ENCODE data around the gene TRAF3IP1.

TRAF3IP1 gene

DNA sequence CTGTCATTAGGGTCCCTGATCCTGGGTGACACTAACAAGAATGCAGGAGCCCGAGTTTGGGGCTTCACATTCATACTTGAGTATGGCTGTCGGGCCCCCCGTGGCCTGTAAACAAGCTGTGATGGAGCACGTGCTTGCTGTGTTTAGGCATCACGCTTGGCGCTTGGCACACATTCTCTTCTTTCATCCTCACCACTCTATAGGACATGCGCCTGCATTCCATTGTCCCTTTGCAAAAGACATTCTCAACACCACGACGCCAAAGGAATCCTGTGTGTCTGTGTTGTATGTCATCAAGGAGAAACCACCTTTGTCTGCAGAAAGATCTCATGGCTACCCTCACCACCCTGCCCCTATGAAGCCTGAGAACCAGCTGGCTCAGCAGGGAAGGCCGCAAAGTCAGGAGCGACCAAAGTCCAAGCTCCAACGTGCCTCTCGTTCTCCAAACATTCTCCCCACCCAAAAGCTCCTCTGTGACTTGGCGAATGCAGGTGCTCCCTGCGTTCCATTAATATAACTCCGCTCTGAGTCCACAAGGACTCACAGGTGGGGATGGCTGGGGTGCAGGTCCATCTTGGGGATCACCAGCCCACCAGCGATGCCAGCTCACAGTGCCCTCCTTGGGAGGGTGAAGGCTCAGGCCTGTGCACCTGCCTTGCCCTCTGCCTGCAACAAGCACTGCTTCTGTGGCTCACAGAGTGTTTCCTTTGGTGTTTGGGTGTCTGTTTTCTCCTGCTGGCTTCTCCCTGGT is 25.8 kb upstream of the TRAF3IP1 start:
- TF ChIP-seq, protein P1, sequence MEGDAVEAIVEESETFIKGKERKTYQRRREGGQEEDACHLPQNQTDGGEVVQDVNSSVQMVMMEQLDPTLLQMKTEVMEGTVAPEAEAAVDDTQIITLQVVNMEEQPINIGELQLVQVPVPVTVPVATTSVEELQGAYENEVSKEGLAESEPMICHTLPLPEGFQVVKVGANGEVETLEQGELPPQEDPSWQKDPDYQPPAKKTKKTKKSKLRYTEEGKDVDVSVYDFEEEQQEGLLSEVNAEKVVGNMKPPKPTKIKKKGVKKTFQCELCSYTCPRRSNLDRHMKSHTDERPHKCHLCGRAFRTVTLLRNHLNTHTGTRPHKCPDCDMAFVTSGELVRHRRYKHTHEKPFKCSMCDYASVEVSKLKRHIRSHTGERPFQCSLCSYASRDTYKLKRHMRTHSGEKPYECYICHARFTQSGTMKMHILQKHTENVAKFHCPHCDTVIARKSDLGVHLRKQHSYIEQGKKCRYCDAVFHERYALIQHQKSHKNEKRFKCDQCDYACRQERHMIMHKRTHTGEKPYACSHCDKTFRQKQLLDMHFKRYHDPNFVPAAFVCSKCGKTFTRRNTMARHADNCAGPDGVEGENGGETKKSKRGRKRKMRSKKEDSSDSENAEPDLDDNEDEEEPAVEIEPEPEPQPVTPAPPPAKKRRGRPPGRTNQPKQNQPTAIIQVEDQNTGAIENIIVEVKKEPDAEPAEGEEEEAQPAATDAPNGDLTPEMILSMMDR (IDR thresholded peaks at IDR 0.05; ENCODE audit: low read depth, low read length), result no peak
- no peak overlapping the region for H3K4me3 ChIP-seq (ENCODE audit: low read depth, low read length)
- no peak for DNase-seq (ENCODE audit: low read depth, low spot score)
- in situ Hi-C loops (cut with HindIII; ENCODE audit: low sequenced_read_pairs), result no loop called here

DNA sequence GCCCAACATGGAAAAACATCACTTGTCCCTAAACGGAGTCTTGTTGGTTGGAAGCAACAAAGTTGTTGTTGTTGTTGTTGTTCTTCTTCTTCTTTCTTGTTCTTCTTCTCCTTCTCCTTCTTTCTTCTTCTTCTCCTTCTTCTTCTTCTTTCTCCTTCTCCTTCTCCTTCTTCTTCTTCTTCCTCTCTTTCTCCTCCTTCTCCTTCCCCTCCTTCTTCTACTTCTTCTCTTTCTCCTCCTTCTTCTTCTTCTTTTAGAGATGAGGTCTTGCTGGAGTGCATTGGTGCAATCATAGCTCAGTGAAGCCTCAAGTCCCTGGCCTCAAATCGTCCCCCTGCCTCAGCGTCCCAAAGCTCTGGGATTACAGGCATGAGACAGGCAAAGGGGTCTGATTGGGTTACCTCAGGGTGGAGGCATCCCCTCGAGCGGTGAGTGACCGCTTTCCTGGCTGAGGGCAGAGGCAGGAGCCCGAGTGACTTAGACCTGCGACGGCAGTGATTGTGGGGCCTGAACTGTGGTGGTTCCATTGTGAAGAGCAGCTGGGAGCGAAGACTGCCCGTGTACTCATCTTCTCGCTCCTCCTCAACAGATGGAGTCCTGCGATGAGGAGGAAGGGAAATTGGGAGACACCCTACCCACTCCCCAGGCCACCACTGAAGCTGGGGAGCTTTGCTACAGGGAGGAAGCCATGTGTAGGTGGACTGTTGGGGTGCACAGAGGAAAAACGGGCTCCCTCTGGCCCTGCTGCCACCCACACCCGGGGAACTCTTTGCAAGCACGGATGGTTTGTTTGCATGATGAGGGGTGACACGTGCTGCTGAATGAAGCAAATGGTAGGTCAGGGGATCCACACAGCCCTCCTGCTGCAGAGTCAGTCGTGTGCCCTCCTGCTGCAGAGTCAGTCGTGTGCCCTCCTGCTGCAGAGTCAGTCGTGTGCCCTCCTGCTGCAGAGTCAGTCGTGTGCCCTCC is 24.9 kb upstream of the TRAF3IP1 start:
- H3K4me3 ChIP-seq (ENCODE audit: low read depth, low read length), result no peak overlapping the region
- TF ChIP-seq, protein P1 (IDR thresholded peaks at IDR 0.05; ENCODE audit: low read depth, low read length), result no peak
- DNase-seq (ENCODE audit: low read depth, low spot score), result no peak
- in situ Hi-C loops (cut with HindIII; ENCODE audit: low sequenced_read_pairs), result no loop called here

DNA sequence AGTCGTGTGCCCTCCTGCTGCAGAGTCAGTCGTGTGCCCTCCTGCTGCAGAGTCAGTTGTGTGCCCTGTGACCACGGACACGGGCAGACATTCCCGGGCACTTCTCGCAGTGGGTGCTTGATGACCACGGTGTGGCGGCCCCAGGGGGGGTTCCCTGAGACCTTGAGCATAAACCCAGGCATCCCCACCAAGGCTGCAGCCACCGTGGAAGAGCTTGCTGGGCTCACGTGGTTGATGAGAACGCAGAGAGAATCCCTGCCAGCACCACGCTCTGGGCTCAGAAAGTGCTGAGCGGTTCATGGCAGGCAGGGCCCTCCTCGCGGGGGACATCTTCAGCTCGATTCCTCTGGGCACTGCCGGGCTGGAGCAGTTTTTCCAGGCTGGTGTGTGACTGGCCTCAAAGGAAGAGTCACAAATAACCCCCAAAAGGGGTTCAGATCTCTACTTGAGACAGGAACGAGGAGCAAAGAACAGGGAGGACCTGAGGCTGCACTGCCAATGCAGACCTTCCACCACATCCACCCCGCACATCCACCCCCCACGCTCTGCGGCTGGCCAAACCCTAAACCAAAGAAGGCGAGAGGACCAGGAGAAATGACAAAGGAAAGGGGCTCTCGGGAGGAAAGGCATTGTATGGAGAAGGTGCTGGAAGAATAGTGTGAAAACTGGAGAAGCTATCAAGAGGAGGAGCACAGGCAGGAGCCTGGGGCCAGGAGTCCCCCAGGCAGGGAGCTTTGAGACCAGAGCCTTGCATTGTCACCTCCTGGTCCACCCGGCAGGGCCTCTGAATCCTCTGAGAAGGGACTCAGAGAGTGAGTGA is 23.5 kb upstream of the TRAF3IP1 start:
- TF ChIP-seq, protein P1 (IDR thresholded peaks at IDR 0.05; ENCODE audit: low read depth, low read length), result no peak
- no peak overlapping the region for H3K4me3 ChIP-seq (ENCODE audit: low read depth, low read length)
- in situ Hi-C loops (cut with HindIII; ENCODE audit: low sequenced_read_pairs), result no loop called here
- DNase-seq (ENCODE audit: low read depth, low spot score), result no peak

DNA sequence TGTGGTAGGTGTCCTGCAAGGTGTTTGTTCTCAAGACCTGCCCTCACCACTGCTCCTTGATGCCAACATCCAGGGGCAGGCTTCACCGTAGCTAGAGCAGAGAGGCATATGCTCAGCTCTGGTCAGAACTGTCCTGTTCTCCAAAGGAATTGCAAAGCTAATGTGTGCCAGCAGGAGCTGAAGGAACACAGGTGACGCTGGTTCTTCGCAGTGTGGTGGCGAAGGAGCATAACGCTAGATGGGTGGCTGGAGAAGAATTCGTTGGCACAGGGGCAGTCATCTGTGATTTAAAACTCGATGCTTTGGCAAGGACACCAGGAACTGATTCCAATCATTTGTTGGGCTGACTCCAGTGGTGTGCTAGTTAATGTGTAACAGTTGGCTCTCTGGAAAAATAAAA is 20.5 kb upstream of the TRAF3IP1 start:
- in situ Hi-C loops (cut with HindIII; ENCODE audit: low sequenced_read_pairs), result no loop called here
- DNase-seq (ENCODE audit: low read depth, low spot score), result no peak
- no peak overlapping the region for H3K4me3 ChIP-seq (ENCODE audit: low read depth, low read length)
- TF ChIP-seq, protein P1 (IDR thresholded peaks at IDR 0.05; ENCODE audit: low read depth, low read length), result no peak

DNA sequence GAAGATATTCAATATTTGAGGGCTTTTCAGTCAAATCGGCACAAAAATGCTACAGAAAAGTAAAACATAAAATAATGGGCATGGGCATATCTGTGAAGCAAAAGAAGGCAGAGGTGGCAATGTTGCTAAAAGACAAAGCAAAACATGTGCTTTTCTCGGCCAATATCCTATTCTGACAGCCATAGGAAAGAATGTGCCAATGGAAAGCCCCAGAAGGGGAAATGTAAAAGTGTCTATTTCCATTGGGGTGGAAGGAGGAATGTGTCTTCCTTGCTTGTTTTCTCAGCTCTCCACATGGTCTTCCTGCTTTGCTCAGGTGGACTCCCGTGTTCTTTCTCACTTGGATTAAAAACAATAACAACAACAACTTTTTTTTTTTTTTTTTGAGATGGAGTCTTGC is 18.2 kb upstream of the TRAF3IP1 start:
- H3K4me3 ChIP-seq (ENCODE audit: low read depth, low read length), result no peak overlapping the region
- in situ Hi-C loops (cut with HindIII; ENCODE audit: low sequenced_read_pairs), result no loop called here
- TF ChIP-seq, protein P1 (IDR thresholded peaks at IDR 0.05; ENCODE audit: low read depth, low read length), result no peak
- no peak for DNase-seq (ENCODE audit: low read depth, low spot score)

DNA sequence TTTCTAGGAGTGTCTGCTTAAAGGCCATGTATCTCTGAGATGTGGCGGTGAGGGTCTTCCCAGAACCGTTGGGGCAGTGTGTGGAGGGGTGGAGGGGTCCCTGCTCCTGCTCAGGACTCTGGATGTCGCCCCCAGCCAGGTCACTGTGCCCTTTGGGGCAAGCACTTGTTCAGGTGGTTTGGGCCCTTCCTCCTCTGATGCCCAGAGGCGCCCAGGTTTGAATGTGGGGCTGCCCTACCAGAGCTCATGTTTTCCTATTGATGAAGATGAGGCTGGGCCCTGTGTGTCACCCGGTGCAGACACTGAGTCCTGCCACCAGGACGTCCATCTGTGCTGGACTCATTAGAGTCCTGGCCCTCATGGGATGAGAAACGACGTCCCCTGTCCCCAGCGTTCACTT is 17.6 kb upstream of the TRAF3IP1 start:
- no peak overlapping the region for H3K4me3 ChIP-seq (ENCODE audit: low read depth, low read length)
- TF ChIP-seq, protein P1 (IDR thresholded peaks at IDR 0.05; ENCODE audit: low read depth, low read length), result no peak

More for the DNA sequence above, 17.6 kb upstream of the TRAF3IP1 start:
- DNase-seq (ENCODE audit: low read depth, low spot score), result no peak
- in situ Hi-C loops (cut with HindIII; ENCODE audit: low sequenced_read_pairs), result no loop called here
